HFFc6 (cell line): Measurements from ENCODE around the gene TAS2R38. TPM values are rescaled to one million over a fixed set of nuclear protein-coding genes. Genes with fewer than 3 reads are reported as not detected.

ENCODE experiments used
- DNase-seq: peaks from one replicate; pipeline ENCODE4 v3.0.0-alpha.2; 2018
- H3K27ac Mint-ChIP-seq: 2 replicates; pipeline ENCODE4 v1.8.0; 2020; ENCODE audit warnings: mild to moderate bottlenecking, mixed read lengths
- H3K27me3 Mint-ChIP-seq: 2 replicates; pipeline ENCODE4 v1.8.0; 2021; ENCODE audit warnings: mild to moderate bottlenecking, moderate library complexity, mixed read lengths; ENCODE audit not compliant: insufficient read depth
- H3K36me3 Mint-ChIP-seq: 2 replicates; pipeline ENCODE4 v1.8.0; 2021; ENCODE audit warnings: low read depth, mixed read lengths
- H3K4me1 Mint-ChIP-seq: 2 replicates; pipeline ENCODE4 v1.8.0; 2020; ENCODE audit warnings: low read depth, mixed read lengths
- H3K4me3 Mint-ChIP-seq: 2 replicates; pipeline ENCODE4 v1.8.0; 2020; ENCODE audit warnings: mild to moderate bottlenecking, moderate library complexity, mixed read lengths
- H3K9me3 Mint-ChIP-seq: 2 replicates; pipeline ENCODE4 v1.8.0; 2020; ENCODE audit warnings: mild to moderate bottlenecking, mixed read lengths
- total RNA-seq, 6 experiments: library from RNA; stranded (reverse); fragmentation: NEBNext Ultra II Directional; extraction: Animal tissue kit (Norgen Biotek cat#: 25700); gene quantifications; 2 replicates in 1 of 6; 3 replicates in 5 of 6; pipeline ENCODE4 v1.2.3, GENCODE V29; 2021
- TF ChIP-seq, protein P1 (sequence below): fragments of 200-600 bp; sonication (generic); IDR thresholded peaks from 2 replicates; pipeline ENCODE4 v1.5.0; 2021; ENCODE audit warnings: antibody characterized with exemption, mild to moderate bottlenecking

The TAS2R38 gene
- total RNA-seq, 6 experiments from 2014 or later: not detected

- H3K4me3 Mint-ChIP-seq: no peak overlapping the region
- no peak for DNase-seq
- TF ChIP-seq, protein P1, sequence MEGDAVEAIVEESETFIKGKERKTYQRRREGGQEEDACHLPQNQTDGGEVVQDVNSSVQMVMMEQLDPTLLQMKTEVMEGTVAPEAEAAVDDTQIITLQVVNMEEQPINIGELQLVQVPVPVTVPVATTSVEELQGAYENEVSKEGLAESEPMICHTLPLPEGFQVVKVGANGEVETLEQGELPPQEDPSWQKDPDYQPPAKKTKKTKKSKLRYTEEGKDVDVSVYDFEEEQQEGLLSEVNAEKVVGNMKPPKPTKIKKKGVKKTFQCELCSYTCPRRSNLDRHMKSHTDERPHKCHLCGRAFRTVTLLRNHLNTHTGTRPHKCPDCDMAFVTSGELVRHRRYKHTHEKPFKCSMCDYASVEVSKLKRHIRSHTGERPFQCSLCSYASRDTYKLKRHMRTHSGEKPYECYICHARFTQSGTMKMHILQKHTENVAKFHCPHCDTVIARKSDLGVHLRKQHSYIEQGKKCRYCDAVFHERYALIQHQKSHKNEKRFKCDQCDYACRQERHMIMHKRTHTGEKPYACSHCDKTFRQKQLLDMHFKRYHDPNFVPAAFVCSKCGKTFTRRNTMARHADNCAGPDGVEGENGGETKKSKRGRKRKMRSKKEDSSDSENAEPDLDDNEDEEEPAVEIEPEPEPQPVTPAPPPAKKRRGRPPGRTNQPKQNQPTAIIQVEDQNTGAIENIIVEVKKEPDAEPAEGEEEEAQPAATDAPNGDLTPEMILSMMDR: peak; percentile 10; the same call in 1 of the 2 replicates
- H3K27ac Mint-ChIP-seq: no peak overlapping the region
- no peaks in the 10 kb centered on the region; the same call in 1 of the 2 replicates for H3K27me3 Mint-ChIP-seq
- H3K9me3 Mint-ChIP-seq: peaks cover 8% of the 10 kb centered on the region
- H3K4me1 Mint-ChIP-seq: no peaks in the 10 kb centered on the region
- H3K36me3 Mint-ChIP-seq: no peaks in the 10 kb centered on the region
These were observed 3.1 kb upstream of the TAS2R38 start for GRCh38 chr7:141976524-141977245.

GRCh38 chr7:141975806-141976523 lies 2.4 kb upstream of the TAS2R38 start:
- Mint-ChIP-seq H3K4me1 (no peaks in the 10 kb centered on the region), H3K4me3 (no peak overlapping the region), H3K36me3 (no peaks in the 10 kb centered on the region), H3K9me3 (peaks cover 8% of the 10 kb centered on the region), H3K27me3 (no peaks in the 10 kb centered on the region; the same call in 1 of the 2 replicates), H3K27ac (no peak overlapping the region)
- TF ChIP-seq, protein P1: peak; percentile 77
- DNase-seq: peak; percentile 13

- TF ChIP-seq, protein P1: peak; percentile 20; the same call in 1 of the 2 replicates
- Mint-ChIP-seq H3K4me1 (no peaks in the 10 kb centered on the region), H3K27me3 (no peaks in the 10 kb centered on the region; the same call in 1 of the 2 replicates), H3K27ac (no peak overlapping the region), H3K9me3 (peaks cover 8% of the 10 kb centered on the region), H3K4me3 (no peak overlapping the region), H3K36me3 (no peaks in the 10 kb centered on the region)
- no peak for DNase-seq
These were observed 1.3 kb upstream of the TAS2R38 start for GRCh38 chr7:141974831-141975230.

GRCh38 chr7:141960687-141961422 lies 12.7 kb downstream of the TAS2R38 start:
- H3K36me3 Mint-ChIP-seq: no peaks in the 10 kb centered on the region

DNA sequence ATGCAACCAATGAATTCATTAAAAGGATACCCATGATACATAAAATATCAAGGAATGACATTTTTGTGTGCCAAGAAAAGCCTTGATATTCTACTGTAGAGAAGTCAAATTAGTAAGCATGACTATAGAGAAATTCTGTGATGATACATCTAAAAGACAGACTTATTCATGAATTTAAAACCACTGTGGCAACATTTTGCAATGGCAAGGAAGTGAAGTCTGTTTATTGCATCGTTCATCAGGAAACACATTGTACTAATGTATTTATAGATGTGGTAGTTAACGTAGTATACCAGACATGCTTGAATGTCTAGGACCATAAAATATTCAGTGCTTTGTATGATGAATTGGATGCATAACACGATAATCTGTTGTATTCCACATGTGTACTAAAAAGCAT lies 17.5 kb downstream of the TAS2R38 start:
- no peak for DNase-seq
- H3K36me3 Mint-ChIP-seq: no peaks in the 10 kb centered on the region
- H3K27me3 Mint-ChIP-seq: no peaks in the 10 kb centered on the region; the same call in 1 of the 2 replicates
- H3K9me3 Mint-ChIP-seq: peaks cover 47% of the 10 kb centered on the region
- H3K4me1 Mint-ChIP-seq: no peaks in the 10 kb centered on the region
- no peak overlapping the region for H3K4me3 Mint-ChIP-seq
- TF ChIP-seq, protein P1: no peak
- no peak overlapping the region for H3K27ac Mint-ChIP-seq

More at GRCh38 chr7:141960687-141961422, 12.7 kb downstream of the TAS2R38 start:
- H3K4me3 Mint-ChIP-seq: no peak overlapping the region
- no peak for DNase-seq
- H3K9me3 Mint-ChIP-seq: peaks cover 39% of the 10 kb centered on the region
- H3K27me3 Mint-ChIP-seq: no peaks in the 10 kb centered on the region
- H3K27ac Mint-ChIP-seq: no peak overlapping the region
- no peaks in the 10 kb centered on the region for H3K4me1 Mint-ChIP-seq
- TF ChIP-seq, protein P1: no peak
